C4-2B (cell line): ENCODE data around the gene SLC43A2.

ENCODE experiments used
- H3K27ac ChIP-seq: fragments of 450-650 bp; 2 replicates; pipeline ENCODE4 v1.5.1; 2017
- CTCF ChIP-seq: fragments of 450-650 bp; conservative IDR thresholded peaks from 2 replicates; pipeline ENCODE4 v1.5.1; 2017; ENCODE audit warnings: mild to moderate bottlenecking
- ZFX ChIP-seq: fragments of 450-650 bp; IDR thresholded peaks from 2 replicates; pipeline ENCODE4 v1.6.1; 2017

Gene SLC43A2

GRCh38 chr17:1640329-1641064 is 11.9 kb upstream of the SLC43A2 start:
- TF ChIP-seq ZFX (no peak), CTCF (no peak)
- H3K27ac ChIP-seq = peak overlapping the region; percentile 2; the same call in 1 of the 2 replicates

- TF ChIP-seq ZFX (no peak), CTCF (no peak)
- peak overlapping the region; percentile 2 for H3K27ac ChIP-seq
Observed at GRCh38 chr17:1639549-1640180, 11.0 kb upstream of the SLC43A2 start.

- H3K27ac ChIP-seq = no peak overlapping the region; the same call in 1 of the 2 replicates
Observed at GRCh38 chr17:1638624-1639300, 10.1 kb upstream of the SLC43A2 start.

GRCh38 chr17:1638171-1638590 is 9.5 kb upstream of the SLC43A2 start:
- no peak for TF ChIP-seq CTCF
- TF ChIP-seq ZFX = no peak
- H3K27ac ChIP-seq = no peak overlapping the region

More at GRCh38 chr17:1638624-1639300, 10.1 kb upstream of the SLC43A2 start:
- TF ChIP-seq ZFX (no peak), CTCF (no peak)

GRCh38 chr17:1636732-1637285 is 8.2 kb upstream of the SLC43A2 start:
- H3K27ac ChIP-seq = no peak overlapping the region
- no peak for TF ChIP-seq ZFX
- TF ChIP-seq CTCF = no peak

- H3K27ac ChIP-seq = no peak overlapping the region
- no peak for TF ChIP-seq CTCF
- no peak for TF ChIP-seq ZFX
Observed at GRCh38 chr17:1635675-1636465, 7.2 kb upstream of the SLC43A2 start.
